Spleen (tissue), 11 donors: Measurements from ENCODE around the gene TBC1D22A. TPM values are rescaled to one million over a fixed set of nuclear protein-coding genes. Genes with fewer than 3 reads are reported as not detected.
A peak's percentile ranks its signal among the peaks of the same experiment; 100 is the strongest.

ENCODE experiments used
- DNase-seq: peaks from one replicate; pipeline ENCODE4 v3.0.0-alpha.2; 2020
- H3K27ac ChIP-seq, 8 donors: fragments of 200-600 bp; sonication (generic) in 7 of 8; 1 replicate in 4 of 8; 2 replicates in 4 of 8; pipeline versions ENCODE4 v1.5.0 to v1.8.0; 2016 to 2021; ENCODE audit warnings: inconsistent platforms in 4 of 8, mild to moderate bottlenecking in 4 of 8, moderate library complexity in 1 of 8
- H3K27me3 ChIP-seq, 7 donors: fragments of 200-600 bp; sonication (generic) in 6 of 7; replicated peaks in 1 of 7; 1 replicate in 4 of 7; 2 replicates in 3 of 7; pipeline versions ENCODE4 v1.5.0 to v1.8.0; 2016 to 2021; ENCODE audit warnings: inconsistent platforms in 3 of 7, mild to moderate bottlenecking in 1 of 7
- H3K36me3 ChIP-seq, 6 donors: fragments of 200-600 bp; sonication (generic) in 5 of 6; 1 replicate in 4 of 6; 2 replicates in 2 of 6; pipeline versions ENCODE4 v1.5.0 to v1.8.0; 2016 to 2021; ENCODE audit warnings: inconsistent platforms in 2 of 6
- H3K4me1 ChIP-seq, 6 donors: fragments of 200-600 bp; sonication (generic) in 5 of 6; 1 replicate in 3 of 6; 2 replicates in 3 of 6; pipeline versions ENCODE4 v1.5.0 to v1.8.0; 2016 to 2021; ENCODE audit warnings: inconsistent platforms in 3 of 6
- H3K4me3 ChIP-seq, 8 donors: fragments of 200-600 bp; sonication (generic) in 7 of 8; 1 replicate in 4 of 8; 2 replicates in 4 of 8; pipeline versions ENCODE4 v1.5.0 to v1.8.0; 2016 to 2021; ENCODE audit warnings: inconsistent platforms in 4 of 8, mild to moderate bottlenecking in 4 of 8, moderate library complexity in 2 of 8
- H3K9me3 ChIP-seq, 8 donors: fragments of 200-600 bp; sonication (generic) in 7 of 8; 1 replicate in 4 of 8; 2 replicates in 4 of 8; pipeline versions ENCODE4 v1.5.0 to v1.8.0; 2016 to 2021; ENCODE audit warnings: inconsistent platforms in 4 of 8
- POLR2A ChIP-seq, 3 donors: fragments of 450-650 bp; IDR thresholded peaks; one replicate each; pipeline ENCODE4 v1.5.1; 2017; ENCODE audit warnings: antibody characterized with exemption in 3 of 3, mild to moderate bottlenecking in 1 of 3
- POLR2AphosphoS5 ChIP-seq, 3 donors: sonication (generic); formaldehyde crosslinking; IDR thresholded peaks; one replicate each; pipeline ENCODE4 v1.5.1; 2017; ENCODE audit warnings: antibody characterized with exemption in 3 of 3
- whole genome bisulfite sequencing, 5 donors: extraction: QIAGEN DNeasy Blood & Tissue Kit in 3 of 5; methylation state at CpG; one replicate each; pipeline versions ENCODE4 v1.1.5 to v1.1.7; 2013 to 2018; 5-methylcytosine and 5-hydroxymethylcytosine counted together
- intact Hi-C: fragments of 100-400 bp; cut with DNase I; formaldehyde crosslinking; loops from one replicate; pipeline ENCODE4 v1.15.0; 2023; ENCODE audit warnings: low total_unique reads
- polyA plus RNA-seq, 3 donors: library from polyadenylated mRNA; stranded (reverse); fragments of 200-250 nt; gene quantifications; one replicate each; pipeline ENCODE4 v1.2.1, GENCODE V29; 2013
- total RNA-seq, 7 donors: library from RNA; depleted of rRNA in 3 of 7; stranded (reverse); fragments of >200 nt in 3 of 7; fragmentation: NEBNext Ultra II Directional in 4 of 7; extraction: Animal tissue kit (Norgen Biotek cat#: 25700) in 4 of 7; gene quantifications; one replicate each; pipeline versions ENCODE4 v1.1.0 to v1.2.1, GENCODE V29; 2016 to 2021
- TF ChIP-seq, protein P1 (sequence below), 11 experiments: fragments of 200-600 bp in 7 of 11; fragments of 450-650 bp in 4 of 11; sonication (generic) in 4 of 11; IDR thresholded peaks in 8 of 11; conservative IDR thresholded peaks in 3 of 11; 1 replicate in 7 of 11; 2 replicates in 4 of 11; pipeline versions ENCODE4 v1.4.0 to v1.8.0; 2016 to 2021; ENCODE audit warnings: antibody characterized with exemption in 11 of 11, inconsistent platforms in 4 of 11, mild to moderate bottlenecking in 1 of 11
- donor health status: healthy with polysubstance abuse.
- donor health status: DM: no; HTN: no; CAD: no; lungs with moderate emphysema.
- donor health status: DM: no; HTN: no; CAD: no.
- donor health status: Bipolar disorder and iron deficiency.
- donor health status: healthy.
- donor health status: DM: no; HTN: no; CAD: no.
- donor health status: DM: yes; HTN: yes; CAD: no.

The TBC1D22A gene
- total and polyA plus RNA-seq, 10 donors: 17.2 to 66.9 (median 49.6) TPM

GRCh38 chr22:47062126-47062525, 299.7 kb downstream of the TBC1D22A start:
- no peak for TF ChIP-seq POLR2A (IDR thresholded peaks at IDR 0.05)
- TF ChIP-seq POLR2AphosphoS5 (IDR thresholded peaks at IDR 0.05): no peak
- TF ChIP-seq, protein P1, sequence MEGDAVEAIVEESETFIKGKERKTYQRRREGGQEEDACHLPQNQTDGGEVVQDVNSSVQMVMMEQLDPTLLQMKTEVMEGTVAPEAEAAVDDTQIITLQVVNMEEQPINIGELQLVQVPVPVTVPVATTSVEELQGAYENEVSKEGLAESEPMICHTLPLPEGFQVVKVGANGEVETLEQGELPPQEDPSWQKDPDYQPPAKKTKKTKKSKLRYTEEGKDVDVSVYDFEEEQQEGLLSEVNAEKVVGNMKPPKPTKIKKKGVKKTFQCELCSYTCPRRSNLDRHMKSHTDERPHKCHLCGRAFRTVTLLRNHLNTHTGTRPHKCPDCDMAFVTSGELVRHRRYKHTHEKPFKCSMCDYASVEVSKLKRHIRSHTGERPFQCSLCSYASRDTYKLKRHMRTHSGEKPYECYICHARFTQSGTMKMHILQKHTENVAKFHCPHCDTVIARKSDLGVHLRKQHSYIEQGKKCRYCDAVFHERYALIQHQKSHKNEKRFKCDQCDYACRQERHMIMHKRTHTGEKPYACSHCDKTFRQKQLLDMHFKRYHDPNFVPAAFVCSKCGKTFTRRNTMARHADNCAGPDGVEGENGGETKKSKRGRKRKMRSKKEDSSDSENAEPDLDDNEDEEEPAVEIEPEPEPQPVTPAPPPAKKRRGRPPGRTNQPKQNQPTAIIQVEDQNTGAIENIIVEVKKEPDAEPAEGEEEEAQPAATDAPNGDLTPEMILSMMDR (IDR thresholded peaks at IDR 0.05 in 8 of 11, conservative IDR thresholded peaks at IDR 0.05 in 3 of 11): no peak
- H3K27me3 ChIP-seq: no peaks in the 10 kb centered on the region
- DNase-seq: peak; percentile 29
- H3K36me3 ChIP-seq: peaks cover 0 to 90% (median 16%) of the 10 kb centered on the region in 6 donors
- WGBS, 5 donors: 91 to 98% (median 96%) methylated on average over 10 of the region's 10 CpGs
- H3K4me3 ChIP-seq: no peak overlapping the region
- intact Hi-C loops: no loop called here
- H3K4me1 ChIP-seq: peaks cover 0 to 4% (median 0%) of the 10 kb centered on the region in 6 donors
- H3K9me3 ChIP-seq: no peaks in the 10 kb centered on the region
- no peak overlapping the region for H3K27ac ChIP-seq

DNA sequence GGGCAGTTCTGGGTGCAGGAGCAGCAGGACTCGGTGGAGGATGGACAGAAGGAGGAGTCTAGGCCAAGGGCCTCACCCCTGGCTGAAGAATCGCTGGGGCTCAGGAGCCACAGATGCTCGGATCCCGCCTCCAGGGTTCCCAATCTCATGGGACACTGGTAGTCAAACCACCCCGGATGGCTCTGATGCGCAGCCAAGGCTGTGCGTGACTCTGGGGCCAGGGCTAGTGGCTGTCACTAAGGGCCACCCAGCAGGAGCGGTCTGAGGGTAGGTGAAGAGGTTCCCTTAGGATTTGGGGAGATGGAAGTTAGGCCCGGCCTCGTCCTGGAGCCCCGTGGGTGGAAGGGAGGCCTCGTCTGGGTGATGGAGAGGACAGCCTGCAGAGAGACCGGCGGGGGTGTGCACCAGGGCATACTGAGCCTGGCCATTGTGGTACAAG, 300.6 kb downstream of the TBC1D22A start:
- H3K9me3 ChIP-seq: no peaks in the 10 kb centered on the region
- H3K4me3 ChIP-seq: no peak overlapping the region
- peaks cover 0 to 4% (median 0%) of the 10 kb centered on the region in 6 donors for H3K4me1 ChIP-seq
- H3K27ac ChIP-seq: no peak overlapping the region
- TF ChIP-seq POLR2AphosphoS5 (IDR thresholded peaks at IDR 0.05): peak in 1 of 3 donors; percentile 30
- TF ChIP-seq POLR2A (IDR thresholded peaks at IDR 0.05): no peak
- TF ChIP-seq, protein P1 (IDR thresholded peaks at IDR 0.05 in 8 of 11, conservative IDR thresholded peaks at IDR 0.05 in 3 of 11): no peak
- peak; percentile 54 for DNase-seq
- intact Hi-C loops: no loop called here
- H3K36me3 ChIP-seq: peaks cover 0 to 89% (median 16%) of the 10 kb centered on the region in 6 donors
- no peaks in the 10 kb centered on the region for H3K27me3 ChIP-seq
- 89 to 96% (median 90%) methylated on average over 13 to 14 of the region's 14 CpGs for WGBS, 5 donors

DNA sequence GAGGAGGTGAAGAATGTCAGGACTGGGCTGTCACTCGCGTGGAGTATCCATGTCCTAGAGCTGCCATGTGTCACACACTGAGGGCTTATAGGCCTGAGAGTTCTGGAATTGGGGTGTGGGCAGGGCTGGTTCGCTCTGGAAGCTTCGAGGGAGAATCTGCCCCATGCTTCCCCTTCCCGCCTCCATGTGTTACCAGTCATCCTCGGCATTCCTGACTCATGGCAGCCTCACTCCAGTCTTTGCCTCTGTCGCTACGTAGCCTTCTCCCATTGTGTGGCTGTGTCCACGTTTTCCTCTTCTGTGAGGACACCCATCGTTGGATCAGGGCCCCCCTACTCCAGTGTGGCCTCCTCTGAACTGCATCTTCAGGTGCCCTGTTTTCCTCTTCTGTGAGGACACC, 301.2 kb downstream of the TBC1D22A start:
- Histone ChIP-seq H3K27me3 (no peaks in the 10 kb centered on the region), H3K4me1 (peaks cover 0 to 4% (median 0%) of the 10 kb centered on the region in 6 donors), H3K36me3 (peaks cover 0 to 86% (median 16%) of the 10 kb centered on the region in 6 donors), H3K9me3 (no peaks in the 10 kb centered on the region), H3K4me3 (no peak overlapping the region), H3K27ac (no peak overlapping the region)
- intact Hi-C loops: no loop called here
- WGBS, 5 donors: 77 to 95% (median 91%) methylated on average over 9 to 10 of the region's 10 CpGs
- TF ChIP-seq, protein P1 (IDR thresholded peaks at IDR 0.05 in 8 of 11, conservative IDR thresholded peaks at IDR 0.05 in 3 of 11): no peak
- TF ChIP-seq POLR2A (IDR thresholded peaks at IDR 0.05): no peak
- TF ChIP-seq POLR2AphosphoS5 (IDR thresholded peaks at IDR 0.05): no peak
- DNase-seq: peak; percentile 42

DNA sequence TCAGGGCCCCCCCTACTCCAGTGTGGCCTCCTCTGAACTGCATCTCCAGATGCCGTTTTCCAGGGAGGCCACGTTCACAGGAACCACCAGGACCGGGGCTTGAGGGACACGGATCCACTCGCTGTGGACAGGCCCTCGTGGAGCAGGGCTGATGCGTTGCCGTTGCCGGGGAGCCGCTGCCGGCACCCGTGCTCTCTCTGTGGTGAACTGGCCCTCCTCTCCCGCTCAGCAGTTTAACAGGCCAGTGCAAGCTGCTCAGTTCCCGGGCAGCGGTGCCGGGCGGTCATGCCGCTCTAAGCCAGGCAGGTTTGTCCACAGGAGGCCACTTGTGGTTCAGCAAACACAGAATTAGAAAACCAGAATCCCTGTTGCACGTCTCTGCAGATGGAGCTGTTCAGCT, 301.6 kb downstream of the TBC1D22A start:
- H3K4me1 ChIP-seq: peaks cover 0 to 4% (median 0%) of the 10 kb centered on the region in 6 donors
- intact Hi-C loops: no loop called here
- H3K9me3 ChIP-seq: no peaks in the 10 kb centered on the region
- no peak overlapping the region for H3K27ac ChIP-seq
- peak; percentile 56 for DNase-seq
- no peaks in the 10 kb centered on the region for H3K27me3 ChIP-seq
- peak in 1 of 3 donors; percentile 8 for TF ChIP-seq POLR2AphosphoS5 (IDR thresholded peaks at IDR 0.05)
- TF ChIP-seq, protein P1 (IDR thresholded peaks at IDR 0.05 in 8 of 11, conservative IDR thresholded peaks at IDR 0.05 in 3 of 11): no peak
- WGBS, 5 donors: 86 to 96% (median 92%) methylated on average over 13 to 19 of the region's 19 CpGs
- peaks cover 0 to 82% (median 15%) of the 10 kb centered on the region in 6 donors for H3K36me3 ChIP-seq
- no peak overlapping the region for H3K4me3 ChIP-seq
